ENCODE measurements around the gene THSD7B. TPM values are rescaled to one million over a fixed set of nuclear protein-coding genes. Genes with fewer than 3 reads are reported as not detected.

Gene THSD7B
- total and polyA plus RNA-seq, 2 of the 13 experiments (the other 11 are each of a cell fraction or from before 2014, with no cell fraction given): 0.02 TPM; not detected in 1

DNA sequence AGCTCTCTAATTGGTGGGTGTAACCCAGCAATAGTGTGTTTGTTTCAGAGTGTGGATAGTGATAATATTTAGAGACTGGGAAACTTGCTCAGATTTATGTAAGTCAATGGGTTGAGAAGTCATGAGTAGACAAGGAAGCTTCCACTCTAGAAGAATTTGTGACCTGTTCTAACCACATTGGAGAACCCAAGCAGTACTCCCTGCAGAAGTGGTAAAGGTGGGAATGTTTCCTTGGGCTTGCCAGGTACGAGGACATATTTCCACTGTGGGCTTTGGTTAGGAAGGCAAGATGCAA, 350.4 kb downstream of the THSD7B start:
- Histone ChIP-seq H3K27ac (ENCODE audit: extremely low read length, insufficient read depth, low read length) (no peak overlapping the region), H3K9ac (ENCODE audit: insufficient read depth, low read depth, low read length) (no peak overlapping the region), H3K4me2 (ENCODE audit: low read depth, low read length) (no peak overlapping the region), H3K9me3 (ENCODE audit: low read length) (no peaks in the 10 kb centered on the region), H2AFZ (ENCODE audit: low read length) (no peak overlapping the region), H3K79me2 (ENCODE audit: insufficient read depth, low read length) (no peaks in the 10 kb centered on the region), H3K27me3 (ENCODE audit: control insufficient read depth in 1 of 2, insufficient read depth in 2 of 2, low read length in 2 of 2) (no peaks in the 10 kb centered on the region), H4K20me1 (ENCODE audit: insufficient read depth, low read length) (no peaks in the 10 kb centered on the region), H3K4me1 (ENCODE audit: insufficient read depth, low read length) (no peaks in the 10 kb centered on the region), H3K4me3 (replicated peaks in 1 of 3; ENCODE audit: insufficient read depth in 1 of 3, low read depth in 2 of 3, low read length in 3 of 3) (no peak overlapping the region), H3K36me3 (replicated peaks in 1 of 2; ENCODE audit: control insufficient read depth in 1 of 2, insufficient read depth in 2 of 2, low read length in 2 of 2) (no peaks in the 10 kb centered on the region)
- TF ChIP-seq ZNF451 (CRISPR knock-in tag; IDR thresholded peaks at IDR 0.05) (no peak), ZNF562 (CRISPR knock-in tag; IDR thresholded peaks at IDR 0.05; ENCODE audit: borderline replicate concordance) (no peak), ZNF329 (CRISPR knock-in tag; IDR thresholded peaks at IDR 0.05; ENCODE audit: low read depth) (no peak), MED13 (CRISPR knock-in tag; IDR thresholded peaks at IDR 0.05) (no peak), REXO4 (CRISPR knock-in tag; IDR thresholded peaks at IDR 0.05; ENCODE audit: borderline replicate concordance) (no peak), IKZF1 (IDR thresholded peaks at IDR 0.05) (no peak), PHF21A (CRISPR knock-in tag; IDR thresholded peaks at IDR 0.05) (no peak), ARNTL (CRISPR knock-in tag; IDR thresholded peaks at IDR 0.05) (no peak)
- TF ChIP-seq, protein P1, sequence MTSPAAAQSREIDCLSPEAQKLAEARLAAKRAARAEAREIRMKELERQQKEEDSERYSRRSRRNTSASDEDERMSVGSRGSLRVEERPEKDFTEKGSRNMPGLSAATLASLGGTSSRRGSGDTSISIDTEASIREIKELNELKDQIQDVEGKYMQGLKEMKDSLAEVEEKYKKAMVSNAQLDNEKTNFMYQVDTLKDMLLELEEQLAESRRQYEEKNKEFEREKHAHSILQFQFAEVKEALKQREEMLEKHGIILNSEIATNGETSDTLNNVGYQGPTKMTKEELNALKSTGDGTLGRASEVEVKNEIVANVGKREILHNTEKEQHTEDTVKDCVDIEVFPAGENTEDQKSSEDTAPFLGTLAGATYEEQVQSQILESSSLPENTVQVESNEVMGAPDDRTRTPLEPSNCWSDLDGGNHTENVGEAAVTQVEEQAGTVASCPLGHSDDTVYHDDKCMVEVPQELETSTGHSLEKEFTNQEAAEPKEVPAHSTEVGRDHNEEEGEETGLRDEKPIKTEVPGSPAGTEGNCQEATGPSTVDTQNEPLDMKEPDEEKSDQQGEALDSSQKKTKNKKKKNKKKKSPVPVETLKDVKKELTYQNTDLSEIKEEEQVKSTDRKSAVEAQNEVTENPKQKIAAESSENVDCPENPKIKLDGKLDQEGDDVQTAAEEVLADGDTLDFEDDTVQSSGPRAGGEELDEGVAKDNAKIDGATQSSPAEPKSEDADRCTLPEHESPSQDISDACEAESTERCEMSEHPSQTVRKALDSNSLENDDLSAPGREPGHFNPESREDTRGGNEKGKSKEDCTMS (CRISPR knock-in tag; conservative IDR thresholded peaks at IDR 0.05): no peak
- BruUV-seq (replicated peaks): no TSS peak
- DNase-seq (ENCODE audit: low spot score): no peak
- ATAC-seq: no peak
- in situ Hi-C loops (cut with HindIII; ENCODE audit: extremely low pct_ligation_motif_present, low pct_unique_long_range_greater_than_20kb) (no loop called here), intact Hi-C loops (cut with micrococcal nuclease; ENCODE audit: unreplicated experiment) (no loop called here)
- 18% methylated on average over 1 of the region's 1 CpG for WGBS (ENCODE audit: low lambda C conversion rate)
- CTCF ChIA-PET (ENCODE audit: low intra/inter-chr PET ratio, low total read pairs): no interaction called here
- POLR2A ChIA-PET: no interaction called here
- no peak for FAIRE-seq

Data from HepG2 (cell line).